HG03469 (cell line): ENCODE results near the gene MUSTN1.

Source experiments
- ATAC-seq: cut with Tn5 transposase; IDR thresholded peaks from one replicate; pipeline ENCODE4 v1.9.1; 2021; ENCODE audit warnings: mild to moderate bottlenecking, moderate library complexity, moderate number of reproducible peaks; ENCODE audit not compliant: unreplicated experiment

Gene MUSTN1

DNA sequence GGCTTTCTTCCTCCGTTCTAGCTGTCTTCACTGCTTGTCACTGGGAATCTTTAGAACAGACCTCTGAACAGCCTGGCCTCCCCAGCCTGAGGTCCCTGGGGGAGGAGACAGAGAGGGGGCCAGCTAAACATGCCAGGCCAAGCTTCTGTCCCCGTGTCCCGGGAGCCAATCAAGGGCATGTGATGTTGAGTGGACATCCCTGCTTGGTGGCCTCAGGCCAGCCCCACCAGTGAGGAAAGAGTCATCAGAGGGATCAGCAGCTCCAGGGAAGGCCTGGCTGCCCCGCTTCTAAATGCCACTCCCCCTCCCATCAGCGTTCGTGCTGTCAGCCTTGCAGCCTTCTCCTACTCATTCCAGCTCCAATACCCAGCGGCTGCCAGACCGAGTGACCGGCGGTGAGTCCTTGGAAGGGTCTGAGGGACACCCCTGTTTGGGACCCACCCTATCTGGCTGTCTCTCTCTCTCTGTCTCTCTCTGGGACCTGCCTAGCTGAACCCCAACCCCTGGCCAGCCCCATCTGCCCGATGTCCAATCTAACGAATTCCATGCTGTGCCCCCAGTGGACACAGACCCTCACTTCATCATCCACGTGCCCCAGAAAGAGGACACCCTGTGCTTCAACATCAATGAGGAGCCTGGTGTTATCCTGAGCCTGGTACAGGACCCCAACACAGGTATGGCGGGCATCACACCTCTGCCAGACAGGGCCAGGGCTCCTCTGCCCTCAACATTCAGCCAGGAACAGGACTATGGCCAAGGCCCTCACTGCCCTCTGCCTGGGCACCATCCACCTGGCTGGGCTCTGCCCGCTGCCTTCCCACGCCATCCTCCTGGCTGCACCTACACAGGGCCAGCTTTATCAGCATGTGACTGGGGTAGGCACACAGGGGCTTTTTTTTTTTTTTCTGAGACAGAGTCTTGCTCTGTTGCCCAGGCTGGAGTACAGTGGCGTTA lies 46.9 kb downstream of the MUSTN1 start:
- ATAC-seq, result no peak

DNA sequence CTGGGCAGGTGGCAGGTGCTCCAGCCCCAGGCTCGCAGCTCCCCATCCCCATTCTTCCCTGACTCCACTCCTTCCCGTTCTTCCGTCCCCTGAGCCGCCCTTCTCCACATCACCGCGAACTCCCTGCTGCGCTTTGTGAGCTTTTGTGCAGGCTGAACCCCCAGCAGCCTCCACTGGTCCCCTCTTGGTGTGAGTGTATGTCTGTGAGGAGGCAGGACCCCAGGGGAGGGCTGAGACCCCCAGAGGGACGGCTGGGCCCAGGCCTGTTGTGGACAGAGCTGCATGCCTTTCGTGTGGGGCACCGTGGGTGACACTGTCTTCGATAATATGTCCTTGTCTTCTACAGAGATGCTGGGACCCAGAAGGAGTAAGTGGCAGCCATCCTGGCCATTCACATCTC lies 47.6 kb downstream of the MUSTN1 start:
- ATAC-seq, result no peak

DNA sequence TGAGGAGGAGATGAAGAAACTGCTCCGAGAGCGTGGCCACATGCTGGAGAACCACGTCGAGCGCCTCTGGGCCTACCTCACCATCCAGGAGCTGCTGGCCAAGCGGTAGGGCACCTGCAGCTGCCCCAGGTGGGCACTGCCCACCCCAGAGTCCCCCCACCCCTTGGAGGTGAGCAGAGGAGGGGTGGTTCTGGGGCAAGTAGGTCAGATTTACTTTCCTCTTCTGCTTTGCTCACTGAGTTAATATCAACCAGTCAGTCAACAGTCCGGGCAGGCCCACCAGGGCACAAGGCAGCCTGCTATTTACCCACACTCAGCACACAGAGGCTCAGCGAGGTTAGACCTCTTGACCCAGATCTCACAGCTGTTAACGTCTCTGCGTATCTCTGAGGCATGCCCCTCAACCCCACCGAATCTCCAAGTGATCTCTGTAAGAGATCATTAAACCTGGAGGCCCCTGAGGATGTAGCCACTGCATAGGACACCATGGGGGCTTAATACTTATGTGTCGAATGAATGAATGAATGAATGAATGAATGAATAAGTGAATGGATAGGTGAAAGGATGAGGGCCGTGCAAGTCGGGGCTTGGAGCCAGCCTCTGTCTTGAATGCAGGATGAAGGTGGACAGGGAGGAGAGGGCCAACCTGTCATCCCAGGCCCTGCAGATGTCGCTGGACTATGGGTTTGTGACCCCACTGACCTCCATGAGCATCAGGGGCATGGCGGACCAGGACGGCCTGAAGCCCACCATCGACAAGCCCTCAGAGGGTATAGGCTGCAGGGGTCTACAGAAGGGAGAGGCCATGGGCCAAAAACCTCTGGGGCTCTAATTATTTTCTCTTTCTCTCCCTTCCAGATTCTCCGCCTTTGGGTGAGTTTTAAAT lies 48.2 kb downstream of the MUSTN1 start:
- no peak for ATAC-seq

DNA sequence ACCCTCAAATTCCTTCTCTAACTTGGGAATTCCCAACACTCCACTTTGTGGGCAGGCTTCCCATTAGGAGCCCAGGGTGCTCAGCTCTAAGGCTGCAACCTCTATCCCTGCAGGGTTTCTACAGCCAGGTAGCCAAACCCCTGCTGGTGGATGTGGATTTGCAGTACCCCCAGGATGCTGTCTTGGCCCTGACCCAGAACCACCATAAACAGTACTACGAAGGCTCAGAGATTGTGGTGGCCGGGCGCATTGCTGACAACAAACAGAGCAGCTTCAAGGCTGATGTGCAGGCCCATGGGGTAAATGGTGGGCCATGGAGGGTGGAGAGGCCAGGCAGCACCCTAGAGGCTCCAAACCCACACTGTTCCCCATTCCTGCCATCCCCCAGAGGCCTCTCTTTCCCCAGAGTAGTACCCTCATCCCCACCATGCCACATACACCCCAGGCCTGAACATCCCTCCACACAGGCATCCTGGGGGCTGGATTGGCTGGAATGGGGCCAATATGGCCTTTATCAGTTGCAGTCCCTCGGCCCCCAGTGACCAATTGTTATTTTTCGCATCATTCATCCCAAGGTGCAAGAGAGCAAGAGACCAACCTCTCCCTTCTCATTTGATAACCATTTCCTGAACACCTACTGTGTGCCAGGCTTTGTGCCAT lies 49.8 kb downstream of the MUSTN1 start:
- ATAC-seq, result no peak

DNA sequence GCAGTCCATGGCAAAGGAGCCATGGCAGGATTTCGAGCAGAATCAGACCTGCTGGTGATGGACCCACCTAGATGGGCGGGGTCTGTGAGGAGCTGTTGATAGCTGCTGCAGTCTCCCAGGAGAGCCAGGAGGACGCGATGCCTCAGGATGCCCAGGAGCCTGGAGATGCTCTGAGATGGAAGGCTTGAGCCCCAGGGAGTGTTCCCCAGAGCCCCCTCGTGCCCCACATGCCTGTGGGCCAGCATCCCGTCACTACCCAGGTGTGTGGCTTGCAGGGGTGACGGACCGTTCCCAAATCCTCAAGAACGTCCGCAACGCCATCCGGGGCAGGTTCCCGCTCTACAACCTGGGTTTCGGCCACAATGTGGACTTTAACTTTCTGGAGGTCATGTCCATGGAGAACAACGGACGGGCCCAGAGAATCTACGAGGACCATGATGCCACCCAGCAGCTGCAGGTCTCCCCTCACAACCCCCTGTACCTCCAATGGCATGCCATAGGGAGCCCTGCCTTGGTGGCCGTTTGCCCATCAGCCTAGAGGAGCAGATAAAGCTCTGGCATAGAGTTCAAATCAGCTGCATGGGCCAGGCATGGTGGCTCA lies 50.7 kb downstream of the MUSTN1 start:
- no peak for ATAC-seq

DNA sequence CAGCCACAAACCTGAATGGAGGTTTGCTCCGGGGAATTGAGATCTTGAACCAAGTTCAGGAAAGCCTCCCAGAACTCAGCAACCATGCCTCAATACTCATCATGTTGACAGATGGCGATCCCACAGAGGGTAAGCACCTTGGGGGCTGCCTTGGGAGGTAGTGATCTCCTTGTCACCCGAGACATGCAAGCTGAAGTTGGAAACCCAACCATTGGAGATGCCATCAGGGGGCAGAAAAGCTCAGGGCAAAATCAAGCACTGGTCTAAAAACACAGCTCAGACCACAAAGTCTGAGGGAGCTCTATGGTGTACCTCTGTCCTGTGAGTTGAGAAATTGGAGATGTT lies 51.6 kb downstream of the MUSTN1 start:
- ATAC-seq, result no peak
